A549 (cell line): ENCODE measurements around the gene GTF2H1. TPM values are rescaled to one million over a fixed set of nuclear protein-coding genes. Genes with fewer than 3 reads are reported as not detected.
A peak's percentile ranks its signal among the peaks of the same experiment; 100 is the strongest.

ENCODE experiments used
- ATAC-seq, 2 experiments: fragments of 200-7000 bp in 1 of 2; fragments of >200 bp in 1 of 2; cut with Nextera tagmentation in 1 of 2; cut with Tn5 transposase in 1 of 2; 3 replicates each; pipeline versions ENCODE4 v1.8.0 to v1.9.1; 2018 to 2020; ENCODE audit warnings: mild to moderate bottlenecking in 1 of 2, moderate library complexity in 1 of 2
- CTCF ChIA-PET: fragments of 300-600 bp; sonication (Branson Sonifier 250); formaldehyde crosslinking; extraction: SDS; loops from one replicate; lab custom pipeline; 2021; ENCODE audit warnings: antibody characterized with exemption, inconsistent platforms; lab: Yijun Ruan, JAX
- POLR2A ChIA-PET: fragments of 350-600 bp; formaldehyde crosslinking; extraction: SDS; loops from one replicate; lab custom pipeline; 2021; ENCODE audit warnings: antibody characterized with exemption, inconsistent platforms; lab: Yijun Ruan, JAX
- DNase-seq, 2 experiments: peaks; one replicate each; pipeline versions ENCODE4 v3.0.0 to v3.0.0-alpha.2; 2011 to 2016; ENCODE audit warnings: low read depth in 1 of 2, low spot score in 1 of 2
- FAIRE-seq: peaks from 2 replicates; lab custom pipeline; 2011; peaks lifted over from hg19 to GRCh38; lab: Jason Lieb, UNC
- H3K27ac ChIP-seq, 2 experiments: fragments of >200 bp; sonication (Bioruptor Twin); formaldehyde crosslinking; 3 replicates each; pipeline ENCODE4 v1.5.1; 2016 to 2017
- H3K4me1 ChIP-seq: fragments of >200 bp; sonication (Bioruptor Twin); formaldehyde crosslinking; 3 replicates; pipeline ENCODE4 v1.6.1; 2016
- H3K4me2 ChIP-seq: fragments of >200 bp; sonication (Bioruptor Twin); formaldehyde crosslinking; 3 replicates; pipeline ENCODE4 v1.6.1; 2016
- H3K4me3 ChIP-seq: fragments of >200 bp; sonication (Bioruptor Twin); formaldehyde crosslinking; 3 replicates; pipeline ENCODE4 v1.5.1; 2016
- H3K9me3 ChIP-seq: fragments of >200 bp; sonication (Bioruptor Twin); formaldehyde crosslinking; 3 replicates; pipeline ENCODE4 v1.6.1; 2016
- BHLHE40 ChIP-seq: IDR thresholded peaks from 2 replicates; pipeline ENCODE4 v1.6.1; 2012; ENCODE audit warnings: low read depth, low read length, inconsistent platforms
- CBX2 ChIP-seq: fragments of 200-600 bp; sonication (generic); IDR thresholded peaks from 2 replicates; pipeline ENCODE4 v1.6.1; 2016; ENCODE audit warnings: low read depth, mild to moderate bottlenecking, borderline replicate concordance
- CEBPB ChIP-seq, 2 experiments: fragments of >200 bp in 1 of 2; sonication (Bioruptor Twin) in 1 of 2; formaldehyde crosslinking in 1 of 2; IDR thresholded peaks; 2 replicates each; pipeline ENCODE4 v1.6.1; 2012 to 2016
- CHD2 ChIP-seq: fragments of 150-350 bp; IDR thresholded peaks from 2 replicates; pipeline ENCODE4 v1.6.1; 2014; ENCODE audit warnings: low read length; ENCODE audit not compliant: partially characterized antibody
- CHD4 ChIP-seq: fragments of 200-600 bp; sonication (generic); IDR thresholded peaks from 2 replicates; pipeline ENCODE4 v1.6.1; 2016; ENCODE audit warnings: antibody characterized with exemption, mild to moderate bottlenecking, borderline replicate concordance
- EHF ChIP-seq: fragments of 250-450 bp; sonication (Bioruptor Pico); IDR thresholded peaks from 2 replicates; pipeline ENCODE4 v1.5.0; 2020; ENCODE audit warnings: mild to moderate bottlenecking
- ESRRA ChIP-seq: fragments of 150-350 bp; IDR thresholded peaks from 2 replicates; pipeline ENCODE4 v1.6.1; 2014; ENCODE audit warnings: mild to moderate bottlenecking, low read length, borderline replicate concordance
- FOSB ChIP-seq: fragments of 250-450 bp; sonication (Bioruptor Pico); IDR thresholded peaks from 2 replicates; pipeline ENCODE4 v1.5.0; 2020; ENCODE audit warnings: mild to moderate bottlenecking, moderate library complexity
- FOXS1 ChIP-seq: fragments of 250-450 bp; sonication (Bioruptor Pico); IDR thresholded peaks from 2 replicates; pipeline ENCODE4 v1.5.0; 2020; ENCODE audit warnings: mild to moderate bottlenecking, moderate library complexity
- HOXB13 ChIP-seq: fragments of 250-450 bp; sonication (Bioruptor Pico); IDR thresholded peaks from 2 replicates; pipeline ENCODE4 v1.5.0; 2020; ENCODE audit warnings: low read depth, mild to moderate bottlenecking, moderate library complexity
- MAFK ChIP-seq: fragments of 450-650 bp; IDR thresholded peaks from 2 replicates; pipeline ENCODE4 v1.6.1; 2014; ENCODE audit not compliant: partially characterized antibody
- NFE2L2 ChIP-seq: fragments of 150-350 bp; conservative IDR thresholded peaks from 2 replicates; pipeline ENCODE4 v1.6.1; 2014; ENCODE audit warnings: low read length
- NR3C1 ChIP-seq: fragments of >200 bp; sonication (Bioruptor Twin); formaldehyde crosslinking; IDR thresholded peaks from 3 replicates; pipeline ENCODE4 v1.6.1; 2017
- RARB ChIP-seq: fragments of 250-450 bp; sonication (Bioruptor Pico); IDR thresholded peaks from 2 replicates; pipeline ENCODE4 v1.8.0; 2021; ENCODE audit warnings: mild to moderate bottlenecking, moderate library complexity
- RCOR1 ChIP-seq: fragments of 150-350 bp; IDR thresholded peaks from 2 replicates; pipeline ENCODE4 v1.6.1; 2014; ENCODE audit warnings: antibody characterized with exemption, low read length, low read depth
- REST ChIP-seq: fragments of 200-600 bp; sonication (generic); IDR thresholded peaks from 2 replicates; pipeline ENCODE4 v1.6.1; 2016; ENCODE audit warnings: antibody characterized with exemption, mild to moderate bottlenecking, moderate library complexity
- RFX5 ChIP-seq: fragments of 450-650 bp; IDR thresholded peaks from 2 replicates; pipeline ENCODE4 v1.7.1; 2014; ENCODE audit warnings: antibody characterized with exemption, mild to moderate bottlenecking, moderate library complexity
- ZFP36 ChIP-seq: fragments of 450-650 bp; IDR thresholded peaks from 2 replicates; pipeline ENCODE4 v1.6.1; 2014; ENCODE audit warnings: borderline replicate concordance; ENCODE audit not compliant: partially characterized antibody
- ZNF302 ChIP-seq: fragments of 250-450 bp; sonication (Bioruptor Pico); IDR thresholded peaks from 2 replicates; pipeline ENCODE4 v1.9.0; 2021; ENCODE audit warnings: inconsistent platforms, mild to moderate bottlenecking, moderate library complexity
- WGBS: methylation state at CpG from one replicate; pipeline ENCODE4 v1.1.6; 2017; ENCODE audit errors: missing lambda C conversion rate; 5-methylcytosine and 5-hydroxymethylcytosine counted together
- polyA plus RNA-seq, 4 experiments: library from polyadenylated mRNA; depleted of rRNA in 3 of 4; stranded (reverse); fragments of >200 nt; fragmentation: RNase III in 1 of 4; extraction: RNeasy Plus Mini Kit Qiagen cat#74134 plus additional on column Dnase treatment in 1 of 4; gene quantifications; 2 replicates in 3 of 4; 3 replicates in 1 of 4; pipeline ENCODE4 v1.2.3, GENCODE V29; 2011 to 2017
- TF ChIP-seq, protein P1 (sequence below): fragments of >200 bp; sonication (Bioruptor Twin); formaldehyde crosslinking; IDR thresholded peaks from 2 replicates; pipeline ENCODE4 v1.6.1; 2016
- TF ChIP-seq, protein P2 (sequence below): fragments of >200 bp; sonication (Bioruptor Twin); formaldehyde crosslinking; IDR thresholded peaks from 3 replicates; pipeline ENCODE4 v1.6.1; 2016
- TF ChIP-seq, protein P3 (sequence below): IDR thresholded peaks from 2 replicates; pipeline ENCODE4 v1.6.1; 2012

The GTF2H1 gene
- polyA plus RNA-seq, 2 of the 4 experiments (the other 2 are of a cell fraction) = 38.8 to 56.0 TPM

- ATAC-seq = peak in 1 of 2 experiments; percentile 49; a peak in 3 of 6 replicates
- Histone ChIP-seq H3K9me3 (no peaks in the 10 kb centered on the region), H3K27ac (peak overlapping the region; percentile 73 to 85), H3K4me1 (peaks cover 25% of the 10 kb centered on the region), H3K4me3 (no peak overlapping the region), H3K4me2 (peak overlapping the region; percentile 52)
- FAIRE-seq = no peak
- WGBS = 60% methylated on average over 5 of the region's 5 CpGs
- DNase-seq = peak in 1 of 2 experiments; percentile 33
- CTCF ChIA-PET = no interaction called here
- TF ChIP-seq MAFK = peak; percentile 89
- peak; percentile 87 for TF ChIP-seq NFE2L2
- no peak for TF ChIP-seq ZFP36
- no peak for TF ChIP-seq NR3C1
- no peak for TF ChIP-seq FOXS1
- TF ChIP-seq RARB (CRISPR knock-in tag) = no peak
- TF ChIP-seq FOSB (CRISPR knock-in tag) = no peak
- no peak for TF ChIP-seq EHF (CRISPR knock-in tag)
- no peak for TF ChIP-seq CHD4
- no peak for TF ChIP-seq BHLHE40
- POLR2A ChIA-PET = no interaction called here
Observed at GRCh38 chr11:18329196-18329870, 7.0 kb downstream of the GTF2H1 start.

DNA sequence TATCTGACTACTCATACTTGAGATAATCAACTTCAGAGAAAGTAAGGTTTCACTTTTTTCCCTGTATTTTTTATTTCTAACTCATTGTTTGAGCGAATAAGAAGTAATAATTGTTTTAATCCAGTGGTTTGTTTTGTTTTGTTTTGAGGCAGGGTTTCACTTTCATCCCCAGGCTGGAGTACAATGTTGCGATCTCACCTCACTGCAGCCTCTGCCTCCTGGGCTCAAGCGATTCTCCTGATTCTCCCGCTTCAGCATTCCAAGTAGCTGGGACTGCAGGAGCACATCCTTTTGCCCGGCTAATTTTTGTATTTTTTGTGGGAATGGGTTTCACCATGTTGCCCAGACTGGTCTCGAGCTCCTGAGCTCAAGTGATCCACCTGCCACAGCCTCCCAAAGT, 8.6 kb downstream of the GTF2H1 start:
- TF ChIP-seq REST (no peak), CBX2 (no peak), HOXB13 (no peak), RFX5 (no peak), EHF (CRISPR knock-in tag) (no peak), FOXS1 (no peak), RCOR1 (no peak), CEBPB (IDR thresholded peaks at IDR 0.05) (no peak), ESRRA (no peak), CHD2 (no peak), ZNF302 (no peak)
- TF ChIP-seq, protein P1, sequence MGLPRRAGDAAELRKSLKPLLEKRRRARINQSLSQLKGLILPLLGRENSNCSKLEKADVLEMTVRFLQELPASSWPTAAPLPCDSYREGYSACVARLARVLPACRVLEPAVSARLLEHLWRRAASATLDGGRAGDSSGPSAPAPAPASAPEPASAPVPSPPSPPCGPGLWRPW = no peak
- TF ChIP-seq, protein P2, sequence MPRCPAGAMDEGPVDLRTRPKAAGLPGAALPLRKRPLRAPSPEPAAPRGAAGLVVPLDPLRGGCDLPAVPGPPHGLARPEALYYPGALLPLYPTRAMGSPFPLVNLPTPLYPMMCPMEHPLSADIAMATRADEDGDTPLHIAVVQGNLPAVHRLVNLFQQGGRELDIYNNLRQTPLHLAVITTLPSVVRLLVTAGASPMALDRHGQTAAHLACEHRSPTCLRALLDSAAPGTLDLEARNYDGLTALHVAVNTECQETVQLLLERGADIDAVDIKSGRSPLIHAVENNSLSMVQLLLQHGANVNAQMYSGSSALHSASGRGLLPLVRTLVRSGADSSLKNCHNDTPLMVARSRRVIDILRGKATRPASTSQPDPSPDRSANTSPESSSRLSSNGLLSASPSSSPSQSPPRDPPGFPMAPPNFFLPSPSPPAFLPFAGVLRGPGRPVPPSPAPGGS = no peak
- TF ChIP-seq, protein P3, sequence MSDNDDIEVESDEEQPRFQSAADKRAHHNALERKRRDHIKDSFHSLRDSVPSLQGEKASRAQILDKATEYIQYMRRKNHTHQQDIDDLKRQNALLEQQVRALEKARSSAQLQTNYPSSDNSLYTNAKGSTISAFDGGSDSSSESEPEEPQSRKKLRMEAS = no peak
- ChIA-PET CTCF (no interaction called here), POLR2A (no interaction called here)
- FAIRE-seq = no peak
- H3K4me1 ChIP-seq = peaks cover 15% of the 10 kb centered on the region
- DNase-seq = no peak
- H3K4me2 ChIP-seq = no peak overlapping the region
- H3K27ac ChIP-seq = no peak overlapping the region
- no peak for ATAC-seq
- WGBS = 95% methylated on average over 6 of the region's 6 CpGs
- no peaks in the 10 kb centered on the region for H3K9me3 ChIP-seq
- H3K4me3 ChIP-seq = no peak overlapping the region
